GM12878 (cell line): ENCODE results near the gene EMID1. TPM values are rescaled to one million over a fixed set of nuclear protein-coding genes. Genes with fewer than 3 reads are reported as not detected.

Experiments used
- ATAC-seq: fragments of 200-7000 bp; cut with Tn5 transposase; 3 replicates; pipeline ENCODE4 v1.9.1; 2020; ENCODE audit warnings: mild to moderate bottlenecking, moderate library complexity
- BruUV-seq: library from RNA; stranded (reverse); fragments of 400-500 nt; replicated peaks from 2 replicates; lab custom pipeline; 2021; lab: Mats Ljungman, UMichigan
- CTCF ChIA-PET: fragments of 300-600 bp; sonication (Branson Sonifier 250); formaldehyde crosslinking; extraction: SDS; loops from one replicate; lab custom pipeline; 2021; ENCODE audit warnings: inconsistent platforms; lab: Yijun Ruan, JAX
- POLR2A ChIA-PET: fragments of 350-600 bp; formaldehyde crosslinking; extraction: SDS; loops from one replicate; lab custom pipeline; 2021; ENCODE audit warnings: inconsistent platforms; lab: Charles Lee
- RAD21 ChIA-PET: fragments of 300-600 bp; sonication (Branson Sonifier 250); formaldehyde crosslinking; loops from one replicate; lab custom pipeline; 2023; ENCODE audit warnings: antibody characterized with exemption; ENCODE audit not compliant: unreplicated experiment; lab: Charles Lee
- SMC1A ChIA-PET: fragments of 300-600 bp; sonication (Branson Sonifier 250); formaldehyde crosslinking; loops from one replicate; lab custom pipeline; 2023; ENCODE audit not compliant: unreplicated experiment, uncharacterized antibody; lab: Charles Lee
- DNase-seq: peaks from one replicate; pipeline ENCODE4 v3.0.0-alpha.2; 2011; ENCODE audit warnings: low read depth, low spot score
- FAIRE-seq: peaks from 3 replicates; lab custom pipeline; 2011; peaks lifted over from hg19 to GRCh38; lab: Jason Lieb, UNC
- H2AFZ ChIP-seq: 2 replicates; pipeline ENCODE4 v1.6.0; 2011; ENCODE audit warnings: low read depth, low read length, control low read depth; ENCODE audit not compliant: control insufficient read depth
- H3K27ac ChIP-seq: 2 replicates; pipeline ENCODE4 v1.5.1; 2011; ENCODE audit warnings: control low read depth; ENCODE audit not compliant: control insufficient read depth, insufficient read depth
- H3K27me3 ChIP-seq, 2 experiments: replicated peaks in 1 of 2; 2 replicates each; pipeline versions ENCODE4 v1.6.0 to v1.6.1; 2011; ENCODE audit warnings: low read length in 1 of 2; ENCODE audit not compliant: control insufficient read depth in 2 of 2, insufficient read depth in 2 of 2
- H3K36me3 ChIP-seq, 2 experiments: 2 replicates each; pipeline ENCODE4 v1.5.1; 2011; ENCODE audit warnings: low read length in 1 of 2; ENCODE audit not compliant: control insufficient read depth in 2 of 2, insufficient read depth in 2 of 2
- H3K4me1 ChIP-seq: 2 replicates; pipeline ENCODE4 v1.6.1; 2011; ENCODE audit warnings: mild to moderate bottlenecking, low read length, moderate library complexity, mixed read lengths; ENCODE audit not compliant: control insufficient read depth, insufficient read depth
- H3K4me2 ChIP-seq: 2 replicates; pipeline ENCODE4 v1.6.0; 2011; ENCODE audit warnings: control low read depth; ENCODE audit not compliant: control insufficient read depth, insufficient read depth
- H3K4me3 ChIP-seq: fragments of 200-600 bp; sonication (generic); 2 replicates; pipeline ENCODE4 v1.5.1; 2016
- H3K79me2 ChIP-seq: 2 replicates; pipeline ENCODE4 v1.6.0; 2011; ENCODE audit warnings: low read length; ENCODE audit not compliant: control insufficient read depth, insufficient read depth
- H3K9ac ChIP-seq: 2 replicates; pipeline ENCODE4 v1.8.0; 2011; ENCODE audit warnings: low read length, control low read depth, mixed read lengths; ENCODE audit not compliant: control insufficient read depth, insufficient read depth
- H3K9me3 ChIP-seq: replicated peaks from 3 replicates; pipeline ENCODE4 v1.5.1; 2011; ENCODE audit warnings: mild to moderate bottlenecking, low read length; ENCODE audit not compliant: control insufficient read depth, insufficient read depth
- H4K20me1 ChIP-seq: 2 replicates; pipeline ENCODE4 v1.6.0; 2011; ENCODE audit not compliant: control insufficient read depth, insufficient read depth
- BCL3 ChIP-seq: IDR thresholded peaks from 2 replicates; pipeline ENCODE4 v1.6.1; 2011; ENCODE audit warnings: borderline replicate concordance, low read depth, mild to moderate bottlenecking, moderate library complexity, low read length; ENCODE audit not compliant: insufficient read depth, poor library complexity, severe bottlenecking
- KDM1A ChIP-seq: fragments of 200-600 bp; sonication (generic); IDR thresholded peaks from 2 replicates; pipeline ENCODE4 v1.6.1; 2016; ENCODE audit warnings: borderline replicate concordance
- MEF2B ChIP-seq: fragments of 450-650 bp; IDR thresholded peaks from 2 replicates; pipeline ENCODE4 v1.6.1; 2018; ENCODE audit warnings: mild to moderate bottlenecking, moderate library complexity; ENCODE audit not compliant: partially characterized antibody, poor library complexity, severe bottlenecking
- ZNF274 ChIP-seq: IDR thresholded peaks from one replicate; pipeline ENCODE4 v1.8.0; 2011; ENCODE audit not compliant: insufficient read length, insufficient read depth
- whole genome bisulfite sequencing: methylation state at CpG from one replicate; pipeline ENCODE4 v1.1.6; 2016; ENCODE audit warnings: low lambda C conversion rate; ENCODE audit not compliant: insufficient replicate concordance, insufficient coverage; ENCODE audit errors: missing lambda C conversion rate; 5-methylcytosine and 5-hydroxymethylcytosine counted together
- in situ Hi-C: fragments of 300-500 bp; cut with MboI; formaldehyde crosslinking; loops from 9 replicates; pipeline ENCODE4 v1.14.3; 2018; ENCODE audit warnings: mixed read lengths
- intact Hi-C: fragments of 100-400 bp; cut with micrococcal nuclease; formaldehyde crosslinking; loops from one replicate; pipeline ENCODE4 v1.14.2; 2022; ENCODE audit not compliant: unreplicated experiment
- polyA plus RNA-seq, 11 experiments: library from polyadenylated mRNA; depleted of rRNA in 4 of 11; unstranded in 6 of 11; stranded (reverse) in 5 of 11; fragments of >200 nt; fragmentation: Nextera tagmentation in 4 of 11; fragmentation: Illumina TruSeq in 1 of 11; extraction: Ambion mirVana in 4 of 11; extraction: Trizol in 1 of 11; gene quantifications; 1 replicate in 1 of 11; 2 replicates in 10 of 11; pipeline versions ENCODE4 v1.2.1 to v1.2.3, GENCODE V29; 2011 to 2016; ENCODE audit warnings: inconsistent platforms in 2 of 11, missing spikeins in 2 of 11, low read depth in 1 of 11
- total RNA-seq, 4 experiments: library from RNA; depleted of rRNA in 3 of 4; stranded (reverse); fragments of >200 nt in 3 of 4; fragmentation: Illumina TruSeq in 1 of 4; extraction: Trizol in 1 of 4; gene quantifications; 2 replicates each; pipeline versions ENCODE4 v1.2.1 to v1.2.3, GENCODE V29; 2013 to 2021

EMID1 gene
- total and polyA plus RNA-seq, 10 of the 15 experiments (the other 5 are each of a cell fraction or from before 2014, with no cell fraction given), result 1.2 to 60.3 (median 12.0) TPM

- intact Hi-C loops (no loop called here), in situ Hi-C loops (no loop called here)
- Histone ChIP-seq H3K27me3 (no peaks in the 10 kb centered on the region), H3K9me3 (no peaks in the 10 kb centered on the region), H3K79me2 (peaks cover 35% of the 10 kb centered on the region), H4K20me1 (no peaks in the 10 kb centered on the region), H3K4me1 (peaks cover 26% of the 10 kb centered on the region), H3K36me3 (peaks cover 0 to 8% of the 10 kb centered on the region in 2 experiments; a peak in 2 of 4 replicates), H3K4me3 (no peak overlapping the region), H3K4me2 (no peak overlapping the region), H3K9ac (no peak overlapping the region), H3K27ac (no peak overlapping the region), H2AFZ (no peak overlapping the region)
- ATAC-seq, result no peak
- no peak for TF ChIP-seq ZNF274
- TF ChIP-seq BCL3, result peak; percentile 95
- DNase-seq, result no peak
- no TSS peak for BruUV-seq
- 64% methylated on average over 9 of the region's 9 CpGs for WGBS
- ChIA-PET CTCF (no interaction called here), SMC1A (no interaction called here), RAD21 (interaction anchor here (0.8 to 1.3 kb wide), 2 partner anchors 34 to 55 kb away, joined by 3 read pairs; no protein-coding TSS in a partner anchor), POLR2A (interaction anchor here (1.3 to 15.3 kb wide), 2 partner anchors 18 to 46 kb away, joined by 3 to 239 read pairs; no protein-coding TSS in a partner anchor)
- FAIRE-seq, result no peak
These were observed 5.8 kb downstream of the EMID1 start for GRCh38 chr22:29211466-29211865.

DNA sequence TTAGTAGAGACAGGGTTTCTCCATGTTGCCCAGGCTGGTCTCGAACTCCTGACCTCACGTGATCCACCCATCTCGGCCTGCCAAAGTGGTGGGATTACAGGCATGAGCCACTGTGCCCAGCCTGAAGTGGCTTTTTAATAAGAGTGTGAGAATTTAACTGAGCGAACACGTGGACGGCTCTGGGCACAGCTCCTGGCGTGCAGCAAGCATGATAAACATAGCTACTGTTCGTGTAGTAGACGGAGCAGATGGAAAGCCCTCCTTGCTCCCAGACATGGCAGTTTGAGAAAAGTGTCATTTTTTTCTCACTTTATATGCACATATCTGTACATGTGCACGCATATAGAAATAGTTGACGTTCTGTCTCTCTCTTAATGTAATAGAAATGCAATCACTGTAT, 7.0 kb downstream of the EMID1 start:
- ATAC-seq (no peak), DNase-seq (no peak), FAIRE-seq (no peak)
- H3K9me3 ChIP-seq, result no peaks in the 10 kb centered on the region
- WGBS, result 66% methylated on average over 11 of the region's 11 CpGs
- H3K4me3 ChIP-seq, result no peak overlapping the region
- H3K4me2 ChIP-seq, result no peak overlapping the region
- H3K79me2 ChIP-seq, result peaks cover 22% of the 10 kb centered on the region
- no peak overlapping the region for H3K27ac ChIP-seq
- intact Hi-C loops (no loop called here), in situ Hi-C loops (no loop called here)
- no peaks in the 10 kb centered on the region for H3K27me3 ChIP-seq
- POLR2A ChIA-PET, result no interaction called here
- H2AFZ ChIP-seq, result no peak overlapping the region
- no TSS peak for BruUV-seq
- H4K20me1 ChIP-seq, result no peaks in the 10 kb centered on the region
- no peak overlapping the region for H3K9ac ChIP-seq
- CTCF ChIA-PET, result interaction anchor here (0.6 to 1.3 kb wide), 5 partner anchors 9 to 35 kb away, joined by 3 to 4 read pairs (median 3); no protein-coding TSS in a partner anchor
- peaks cover 26% of the 10 kb centered on the region for H3K4me1 ChIP-seq
- RAD21 ChIA-PET, result interaction anchor here (0.5 to 0.9 kb wide), 2 partner anchors 10 to 17 kb away, joined by 3 to 5 read pairs; no protein-coding TSS in a partner anchor
- TF ChIP-seq MEF2B (no peak), KDM1A (no peak)
- H3K36me3 ChIP-seq, result peaks cover 0 to 9% of the 10 kb centered on the region in 2 experiments; a peak in 2 of 4 replicates
- SMC1A ChIA-PET, result interaction anchor here (1.2 to 1.3 kb wide), 2 partner anchors 9 to 54 kb away, joined by 3 to 4 read pairs; no protein-coding TSS in a partner anchor
